Calu3 (cell line): ENCODE results near the gene SCYL2. TPM values are rescaled to one million over a fixed set of nuclear protein-coding genes. Genes with fewer than 3 reads are reported as not detected.
A peak's percentile ranks its signal among the peaks of the same experiment; 100 is the strongest.
"Not testable (repeated sequence)": the region's sequence is repeated elsewhere in the genome, so short reads cannot be mapped to it uniquely, and the experiment has no call there.

Experiments
- BruUV-seq: library from RNA; stranded (reverse); fragments of 400-500 nt; replicated peaks from 2 replicates; lab custom pipeline; 2021; lab: Mats Ljungman, UMichigan
- CTCF ChIA-PET: fragments of 300-600 bp; sonication (Branson Sonifier 250); formaldehyde crosslinking; loops from one replicate; lab custom pipeline; 2022; ENCODE audit warnings: antibody characterized with exemption; lab: Charles Lee
- DNase-seq: peaks from one replicate; pipeline ENCODE4 v3.0.0; 2022
- H3K27ac Mint-ChIP-seq: one replicate; pipeline ENCODE4 v1.8.0; 2022; ENCODE audit warnings: mixed read lengths; ENCODE audit not compliant: unreplicated experiment
- H3K27me3 Mint-ChIP-seq: one replicate; pipeline ENCODE4 v1.8.0; 2022; ENCODE audit warnings: mixed read lengths; ENCODE audit not compliant: unreplicated experiment
- H3K36me3 Mint-ChIP-seq: one replicate; pipeline ENCODE4 v1.8.0; 2022; ENCODE audit warnings: mild to moderate bottlenecking, moderate library complexity, mixed read lengths; ENCODE audit not compliant: insufficient read depth, unreplicated experiment
- H3K4me1 Mint-ChIP-seq: one replicate; pipeline ENCODE4 v1.8.0; 2022; ENCODE audit warnings: mild to moderate bottlenecking, low read depth, mixed read lengths; ENCODE audit not compliant: unreplicated experiment
- H3K4me3 Mint-ChIP-seq: one replicate; pipeline ENCODE4 v1.8.0; 2022; ENCODE audit warnings: mild to moderate bottlenecking, low read depth, moderate library complexity, mixed read lengths; ENCODE audit not compliant: unreplicated experiment
- H3K9me3 Mint-ChIP-seq: one replicate; pipeline ENCODE4 v1.8.0; 2022; ENCODE audit warnings: low read depth, mixed read lengths; ENCODE audit not compliant: unreplicated experiment
- CTCF ChIP-seq: fragments of 200-600 bp; IDR thresholded peaks from one replicate; pipeline ENCODE4 v1.8.0; 2022; ENCODE audit warnings: antibody characterized with exemption; ENCODE audit not compliant: unreplicated experiment
- intact Hi-C: fragments of 100-400 bp; cut with micrococcal nuclease; formaldehyde crosslinking; loops from one replicate; pipeline ENCODE4 v1.10.0; 2022; ENCODE audit not compliant: unreplicated experiment
- total RNA-seq: library from RNA; stranded (reverse); gene quantifications from 2 replicates; pipeline ENCODE4 v1.2.3, GENCODE V29; 2022

The SCYL2 gene
- total RNA-seq, 1 experiment from 2014 or later = 59.9 TPM

DNA sequence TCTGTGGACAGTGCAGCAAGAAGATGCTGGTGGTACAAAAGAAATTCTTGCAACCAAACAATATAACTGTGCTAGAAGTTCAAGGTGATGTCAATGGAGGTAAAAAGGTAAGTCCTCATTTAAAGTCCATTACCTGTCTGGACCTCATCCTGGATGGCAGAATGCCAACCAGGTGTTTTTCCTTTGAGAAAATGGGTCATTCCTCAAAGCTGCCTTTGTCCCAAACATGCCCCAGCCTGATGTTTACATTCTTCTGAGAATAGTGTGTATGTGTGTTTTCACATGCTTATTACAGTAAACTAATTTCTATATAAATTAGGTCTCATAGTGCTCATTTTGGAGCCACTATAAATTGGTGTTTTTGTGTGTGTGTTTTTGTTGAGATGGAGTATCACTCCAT is 41.5 kb upstream of the SCYL2 start:
- BruUV-seq = no TSS peak
- CTCF ChIA-PET = no interaction called here
- Mint-ChIP-seq H3K27ac (no peak overlapping the region), H3K4me1 (peaks cover 16% of the 10 kb centered on the region), H3K9me3 (no peaks in the 10 kb centered on the region), H3K4me3 (no peak overlapping the region), H3K36me3 (peaks cover 21% of the 10 kb centered on the region), H3K27me3 (no peaks in the 10 kb centered on the region)
- intact Hi-C loops = no loop called here
- no peak for TF ChIP-seq CTCF
- no peak for DNase-seq

DNA sequence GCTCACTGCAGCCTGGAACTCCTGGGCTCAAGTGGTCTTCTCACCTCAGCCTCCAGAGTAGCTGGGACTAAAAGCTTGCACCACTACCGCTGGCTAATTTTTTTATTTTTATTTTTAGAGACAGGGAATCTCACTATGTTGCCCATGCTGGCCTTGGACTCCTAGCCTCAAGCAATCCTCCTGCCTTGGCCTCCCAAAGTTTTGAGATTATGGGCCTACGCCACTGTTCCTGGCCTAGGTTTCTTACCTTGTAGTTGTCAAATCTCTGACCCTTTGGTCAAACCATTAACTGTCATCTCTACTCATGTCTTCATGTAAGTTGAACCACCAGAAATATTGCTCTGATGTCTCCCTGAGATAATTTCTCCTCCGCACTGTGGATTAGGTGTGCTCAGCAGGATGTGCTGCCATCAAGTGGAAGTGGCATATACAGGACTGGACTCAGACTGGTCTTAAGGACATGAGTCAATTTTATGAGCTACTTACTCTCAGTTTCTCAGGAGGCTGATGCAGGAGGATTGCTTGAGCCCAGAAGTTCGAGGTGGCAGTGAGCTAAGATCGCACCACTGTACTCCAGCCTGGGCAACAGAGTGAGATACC is 37.8 kb upstream of the SCYL2 start:
- DNase-seq = peak; percentile 24
- Mint-ChIP-seq H3K4me1 (peaks cover 20% of the 10 kb centered on the region), H3K27ac (peak overlapping the region; percentile 55), H3K27me3 (no peaks in the 10 kb centered on the region), H3K9me3 (no peaks in the 10 kb centered on the region), H3K4me3 (peak overlapping the region; percentile 19), H3K36me3 (peaks cover 12% of the 10 kb centered on the region)
- BruUV-seq = no TSS peak
- TF ChIP-seq CTCF = no peak
- intact Hi-C loops = no loop called here
- CTCF ChIA-PET = interaction anchor here (0.6 to 1.8 kb wide), 13 partner anchors 8 to 461 kb away, joined by 3 to 15 read pairs (median 4); partner anchors contain the start of genes ACTR6, DEPDC4 and SCYL2

DNA sequence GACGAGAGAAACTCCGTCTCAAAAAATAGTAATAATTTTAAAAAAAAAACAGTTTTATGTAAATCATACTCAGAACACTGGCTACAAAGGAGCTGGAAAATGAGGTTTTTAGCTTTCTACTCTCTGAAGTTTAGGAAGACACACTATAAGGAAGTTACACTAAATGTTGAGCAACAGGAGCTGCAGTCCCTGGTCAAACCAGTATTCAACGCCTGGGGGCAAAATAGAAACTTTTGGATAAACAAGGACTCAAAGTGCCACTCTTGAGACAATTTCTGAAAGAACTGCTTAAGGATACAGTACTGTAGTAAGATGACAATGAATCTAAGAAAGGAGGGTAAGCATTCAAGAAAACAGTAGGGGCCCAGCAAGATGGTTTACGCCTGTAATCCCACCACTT is 37.1 kb upstream of the SCYL2 start:
- no peaks in the 10 kb centered on the region for H3K9me3 Mint-ChIP-seq
- intact Hi-C loops = loop anchor here (2.0 to 10.0 kb wide), 4 partner anchors 85 to 512 kb away; no protein-coding TSS in a partner anchor
- H3K27ac Mint-ChIP-seq = peak overlapping the region; percentile 55
- BruUV-seq = no TSS peak
- TF ChIP-seq CTCF = no peak
- H3K4me3 Mint-ChIP-seq = peak overlapping the region; percentile 19
- H3K4me1 Mint-ChIP-seq = peaks cover 25% of the 10 kb centered on the region
- DNase-seq = peak; percentile 74
- CTCF ChIA-PET = interaction anchor here (0.7 to 1.8 kb wide), 12 partner anchors 8 to 462 kb away, joined by 3 to 15 read pairs (median 5); partner anchors contain the start of genes ACTR6, DEPDC4 and SCYL2
- H3K27me3 Mint-ChIP-seq = no peaks in the 10 kb centered on the region
- peaks cover 12% of the 10 kb centered on the region for H3K36me3 Mint-ChIP-seq

DNA sequence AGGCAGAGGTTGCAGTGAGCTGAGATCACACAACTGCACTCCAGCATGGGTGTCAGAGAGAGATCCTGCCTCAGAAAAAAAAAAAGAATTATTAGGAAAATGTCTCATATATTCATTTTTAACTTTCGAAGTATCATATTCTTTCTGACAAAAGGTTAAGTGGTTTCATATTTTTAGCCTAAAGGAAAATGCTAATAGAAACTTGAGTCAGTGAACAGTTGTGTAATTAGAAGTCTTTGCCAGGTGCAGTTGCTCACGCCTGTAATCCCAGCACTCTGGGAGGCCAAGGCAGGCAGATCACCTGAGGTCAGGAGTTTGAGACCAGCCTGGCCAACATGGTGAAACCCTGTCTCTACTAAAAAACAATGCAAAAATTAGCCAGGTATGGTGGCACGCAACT is 35.1 kb upstream of the SCYL2 start:
- CTCF ChIA-PET, H3K27ac Mint-ChIP-seq, DNase-seq, H3K9me3 Mint-ChIP-seq, H3K4me3 Mint-ChIP-seq, BruUV-seq, H3K27me3 Mint-ChIP-seq: not testable (repeated sequence)
- Mint-ChIP-seq H3K36me3 (peaks cover 12% of the 10 kb centered on the region), H3K4me1 (peaks cover 25% of the 10 kb centered on the region)
- intact Hi-C loops = loop anchor here (2.0 to 10.0 kb wide), 4 partner anchors 83 to 510 kb away; no protein-coding TSS in a partner anchor

- Mint-ChIP-seq H3K27me3 (no peaks in the 10 kb centered on the region), H3K9me3 (no peaks in the 10 kb centered on the region), H3K27ac (peak overlapping the region; percentile 70), H3K36me3 (peaks cover 10% of the 10 kb centered on the region), H3K4me1 (peaks cover 21% of the 10 kb centered on the region), H3K4me3 (no peak overlapping the region)
- intact Hi-C loops = loop anchor here (1.0 to 10.0 kb wide), 4 partner anchors 81 to 508 kb away; no protein-coding TSS in a partner anchor
- CTCF ChIA-PET = interaction anchor here (1.2 kb wide), 1 partner anchor 33 kb away, joined by 22 read pairs; the partner anchor contains the start of genes DEPDC4 and SCYL2
- no peak for TF ChIP-seq CTCF
- no TSS peak for BruUV-seq
- DNase-seq = peak; percentile 23
These were observed 32.8 kb upstream of the SCYL2 start for GRCh38 chr12:100234166-100234565.
